RWPE2 (cell line): ENCODE measurements around the gene KCNK17.

Source experiments
- ATAC-seq: fragments of 200-7000 bp; cut with Tn5 transposase; 3 replicates; pipeline ENCODE4 v1.9.1; 2021; ENCODE audit warnings: low read depth
- DNase-seq: peaks from one replicate; pipeline ENCODE4 v3.0.0-alpha.2; 2020; ENCODE audit warnings: low spot score
- H3K27ac ChIP-seq: fragments of 450-650 bp; 2 replicates; pipeline ENCODE4 v1.5.1; 2017; ENCODE audit warnings: mild to moderate bottlenecking; ENCODE audit not compliant: poor library complexity, severe bottlenecking
- H3K27me3 ChIP-seq: fragments of 250-450 bp; sonication (Bioruptor Pico); 2 replicates; pipeline ENCODE4 v1.5.1; 2021; ENCODE audit warnings: mild to moderate bottlenecking, moderate library complexity; ENCODE audit not compliant: insufficient read depth, poor library complexity, severe bottlenecking
- H3K36me3 ChIP-seq: fragments of 250-450 bp; sonication (Bioruptor Pico); 2 replicates; pipeline ENCODE4 v1.5.1; 2020; ENCODE audit warnings: low read depth, mild to moderate bottlenecking, moderate library complexity
- H3K4me1 ChIP-seq: fragments of 250-450 bp; sonication (Bioruptor Pico); 2 replicates; pipeline ENCODE4 v1.5.1; 2021; ENCODE audit warnings: mild to moderate bottlenecking, moderate library complexity; ENCODE audit not compliant: insufficient read depth, poor library complexity, severe bottlenecking
- H3K4me3 ChIP-seq: fragments of 250-450 bp; sonication (Bioruptor Pico); 2 replicates; pipeline ENCODE4 v1.5.1; 2021; ENCODE audit warnings: mild to moderate bottlenecking, moderate library complexity; ENCODE audit not compliant: severe bottlenecking
- H3K9me3 ChIP-seq: fragments of 250-450 bp; sonication (Bioruptor Pico); 2 replicates; pipeline ENCODE4 v1.5.1; 2021; ENCODE audit warnings: mild to moderate bottlenecking, moderate library complexity; ENCODE audit not compliant: severe bottlenecking
- TF ChIP-seq, protein P1 (sequence below): fragments of 450-650 bp; IDR thresholded peaks from one replicate; pipeline ENCODE4 v1.5.1; 2017; ENCODE audit warnings: mild to moderate bottlenecking, moderate library complexity; ENCODE audit not compliant: poor library complexity, severe bottlenecking

The KCNK17 gene

DNA sequence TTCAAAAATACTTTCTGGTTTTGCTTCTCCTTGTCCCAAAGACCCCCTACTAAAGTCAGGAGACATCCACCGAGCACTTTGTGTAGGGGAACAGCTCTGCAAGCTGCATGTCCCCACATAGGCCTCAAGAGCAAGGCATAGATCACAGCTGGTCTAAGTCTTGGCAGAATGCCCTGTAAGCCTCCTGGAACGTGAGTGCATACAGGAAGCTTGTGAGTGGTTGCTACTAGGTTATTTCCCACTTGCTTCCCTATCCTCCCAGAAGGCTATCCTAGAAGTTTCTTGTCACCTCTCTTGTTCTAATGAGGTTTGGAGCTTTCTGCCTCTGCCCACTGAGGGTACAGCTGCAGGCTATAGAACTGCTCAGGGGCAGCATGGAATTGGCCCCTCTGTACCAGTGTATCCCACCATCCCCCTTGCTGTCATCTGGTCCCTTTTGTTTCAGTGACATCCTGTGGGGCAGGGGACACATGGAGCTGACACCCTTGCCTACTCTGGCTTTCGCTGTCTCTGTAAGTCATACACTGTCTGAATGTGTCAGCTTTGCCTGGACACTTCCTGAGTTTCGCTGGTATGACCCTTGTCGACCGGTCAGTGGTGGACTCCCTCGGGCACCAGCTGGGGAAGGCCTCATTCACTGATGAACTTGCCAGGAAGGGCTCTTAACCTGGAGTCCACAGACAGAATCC lies 43.9 kb upstream of the KCNK17 start:
- no peak overlapping the region for H3K4me3 ChIP-seq
- H3K36me3 ChIP-seq: no peaks in the 10 kb centered on the region
- TF ChIP-seq, protein P1, sequence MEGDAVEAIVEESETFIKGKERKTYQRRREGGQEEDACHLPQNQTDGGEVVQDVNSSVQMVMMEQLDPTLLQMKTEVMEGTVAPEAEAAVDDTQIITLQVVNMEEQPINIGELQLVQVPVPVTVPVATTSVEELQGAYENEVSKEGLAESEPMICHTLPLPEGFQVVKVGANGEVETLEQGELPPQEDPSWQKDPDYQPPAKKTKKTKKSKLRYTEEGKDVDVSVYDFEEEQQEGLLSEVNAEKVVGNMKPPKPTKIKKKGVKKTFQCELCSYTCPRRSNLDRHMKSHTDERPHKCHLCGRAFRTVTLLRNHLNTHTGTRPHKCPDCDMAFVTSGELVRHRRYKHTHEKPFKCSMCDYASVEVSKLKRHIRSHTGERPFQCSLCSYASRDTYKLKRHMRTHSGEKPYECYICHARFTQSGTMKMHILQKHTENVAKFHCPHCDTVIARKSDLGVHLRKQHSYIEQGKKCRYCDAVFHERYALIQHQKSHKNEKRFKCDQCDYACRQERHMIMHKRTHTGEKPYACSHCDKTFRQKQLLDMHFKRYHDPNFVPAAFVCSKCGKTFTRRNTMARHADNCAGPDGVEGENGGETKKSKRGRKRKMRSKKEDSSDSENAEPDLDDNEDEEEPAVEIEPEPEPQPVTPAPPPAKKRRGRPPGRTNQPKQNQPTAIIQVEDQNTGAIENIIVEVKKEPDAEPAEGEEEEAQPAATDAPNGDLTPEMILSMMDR: no peak
- H3K4me1 ChIP-seq: no peaks in the 10 kb centered on the region
- ATAC-seq: peak; percentile 54; the same call in 2 of the 3 replicates
- no peak overlapping the region for H3K27ac ChIP-seq
- no peaks in the 10 kb centered on the region for H3K9me3 ChIP-seq
- no peaks in the 10 kb centered on the region for H3K27me3 ChIP-seq
- DNase-seq: no peak

DNA sequence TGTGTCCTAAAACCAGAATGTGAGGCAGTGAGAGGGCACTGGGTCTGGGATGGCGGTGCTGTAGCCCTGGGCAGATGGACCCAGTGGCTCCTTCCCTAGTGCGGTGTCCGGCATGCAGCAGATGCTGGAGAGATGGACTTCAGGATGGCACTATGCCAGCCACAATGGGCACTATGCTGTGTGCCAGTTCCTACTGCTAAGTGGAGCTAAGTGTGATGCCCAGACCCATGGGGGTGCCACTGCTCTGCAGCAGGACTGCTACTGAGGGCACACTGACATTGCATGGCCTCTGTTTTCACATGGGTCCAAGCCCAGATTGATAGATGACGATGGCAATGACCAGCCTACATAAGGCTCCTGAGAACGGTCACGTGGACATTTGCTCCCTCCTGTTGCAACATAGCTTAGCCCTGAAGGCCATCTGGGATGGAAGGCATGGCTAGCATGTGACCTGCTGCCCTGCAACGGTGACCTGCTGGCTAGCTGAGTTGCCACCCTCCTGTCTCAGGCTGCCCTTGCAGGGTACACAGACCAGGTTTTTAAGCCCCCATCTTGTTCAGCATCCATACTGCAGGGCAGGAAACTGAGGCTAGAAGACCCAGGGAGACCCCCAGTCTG lies 39.6 kb upstream of the KCNK17 start:
- Histone ChIP-seq H3K27me3 (no peaks in the 10 kb centered on the region), H3K4me1 (no peaks in the 10 kb centered on the region), H3K9me3 (no peaks in the 10 kb centered on the region), H3K27ac (no peak overlapping the region), H3K4me3 (no peak overlapping the region), H3K36me3 (no peaks in the 10 kb centered on the region)
- TF ChIP-seq, protein P1: no peak
- DNase-seq: no peak
- no peak for ATAC-seq

DNA sequence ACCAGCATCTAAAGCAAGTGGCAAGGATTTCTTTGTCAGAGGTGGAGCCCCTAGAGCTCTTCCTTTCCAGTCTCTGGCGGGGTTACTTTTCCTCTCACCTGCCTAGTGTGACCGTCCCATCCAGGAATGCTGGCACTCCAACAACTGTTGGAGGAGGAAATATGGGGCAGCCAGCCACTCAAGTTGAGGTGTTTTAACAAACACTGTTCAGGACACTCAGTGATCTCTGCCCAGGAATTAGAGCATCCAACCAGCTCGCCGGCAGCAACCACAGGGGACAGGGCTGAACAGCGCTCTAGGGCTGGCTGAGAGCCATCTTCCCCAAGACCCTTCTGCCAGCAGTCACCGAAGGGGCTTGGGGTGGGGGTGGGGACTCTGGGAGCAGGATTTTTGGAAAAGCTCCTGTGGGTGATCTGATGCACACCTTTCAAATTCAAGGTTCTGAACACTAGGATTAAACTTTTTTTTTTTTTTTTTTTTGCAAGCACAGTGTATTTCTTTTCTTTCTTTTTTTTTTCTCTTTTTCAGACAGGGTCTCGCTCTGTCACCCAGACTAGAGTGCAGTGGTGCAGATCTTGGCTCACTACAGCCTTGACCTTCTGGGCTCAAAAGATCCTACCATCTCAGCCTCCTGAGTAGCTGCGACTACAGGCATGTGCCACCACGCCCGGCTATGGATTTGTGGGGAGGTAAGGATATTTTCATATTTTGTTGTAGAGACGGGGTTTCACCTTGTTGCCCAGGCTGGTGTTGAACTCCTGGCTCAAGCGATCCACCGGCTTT lies 36.7 kb upstream of the KCNK17 start:
- Histone ChIP-seq H3K36me3 (no peaks in the 10 kb centered on the region), H3K4me3 (no peak overlapping the region), H3K27me3 (no peaks in the 10 kb centered on the region), H3K27ac (no peak overlapping the region), H3K4me1 (no peaks in the 10 kb centered on the region), H3K9me3 (no peaks in the 10 kb centered on the region)
- TF ChIP-seq, protein P1: no peak
- DNase-seq (no peak), ATAC-seq (no peak)

DNA sequence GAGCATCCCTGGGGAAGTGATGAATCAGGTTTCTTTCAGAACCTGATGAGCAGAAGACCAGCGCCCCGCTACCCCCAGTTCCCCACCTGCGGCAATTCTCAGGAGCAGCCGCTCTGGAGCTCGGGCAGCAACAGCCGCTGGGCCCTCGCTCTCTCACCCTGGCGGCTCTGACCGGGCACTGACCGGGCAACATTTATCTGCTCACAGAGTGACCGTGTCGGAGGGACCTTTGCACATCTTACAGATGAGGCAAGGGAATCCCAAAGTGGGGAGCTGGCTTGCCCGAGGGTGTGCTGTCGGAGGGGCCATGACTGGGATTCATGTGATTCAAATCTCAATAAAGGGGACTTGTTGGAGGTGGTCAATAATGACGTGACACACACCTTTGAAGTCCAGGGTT lies 34.5 kb upstream of the KCNK17 start:
- Histone ChIP-seq H3K27ac (no peak overlapping the region), H3K4me3 (no peak overlapping the region), H3K36me3 (no peaks in the 10 kb centered on the region), H3K27me3 (no peaks in the 10 kb centered on the region), H3K9me3 (no peaks in the 10 kb centered on the region), H3K4me1 (no peaks in the 10 kb centered on the region)
- ATAC-seq: no peak
- TF ChIP-seq, protein P1: no peak
- DNase-seq: no peak
